Measurements from ENCODE around the gene BDKRB1.

Gene BDKRB1

DNA sequence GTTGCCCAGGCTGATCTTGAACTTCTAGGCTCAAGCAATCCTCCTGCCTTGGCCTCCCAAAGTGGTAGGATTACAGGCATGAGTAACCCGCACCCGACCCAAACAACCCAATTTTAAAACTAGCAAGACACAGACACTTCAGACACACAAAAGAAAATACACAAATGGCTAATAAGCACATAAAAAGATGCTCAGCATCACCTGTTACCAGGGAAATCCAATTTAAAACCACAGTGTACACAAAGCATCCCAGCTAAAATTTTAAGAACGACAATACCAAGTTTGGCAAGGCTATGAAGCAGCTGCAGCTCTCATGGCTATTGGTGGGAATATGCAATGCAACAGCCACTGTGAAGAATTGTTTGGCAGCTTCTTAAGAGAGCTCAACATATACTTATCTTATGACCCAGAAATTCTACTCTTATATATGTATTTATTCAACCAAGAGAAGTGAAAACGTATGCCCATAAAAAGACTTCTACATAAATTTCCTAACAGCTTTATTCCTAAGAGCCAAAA lies 42.0 kb downstream of the BDKRB1 start:
- TF ChIP-seq GATA2 (IDR thresholded peaks at IDR 0.05; ENCODE audit: low read depth, low read length) (no peak), GATA3 (IDR thresholded peaks at IDR 0.05; ENCODE audit: low read depth, low read length) (no peak)

DNA sequence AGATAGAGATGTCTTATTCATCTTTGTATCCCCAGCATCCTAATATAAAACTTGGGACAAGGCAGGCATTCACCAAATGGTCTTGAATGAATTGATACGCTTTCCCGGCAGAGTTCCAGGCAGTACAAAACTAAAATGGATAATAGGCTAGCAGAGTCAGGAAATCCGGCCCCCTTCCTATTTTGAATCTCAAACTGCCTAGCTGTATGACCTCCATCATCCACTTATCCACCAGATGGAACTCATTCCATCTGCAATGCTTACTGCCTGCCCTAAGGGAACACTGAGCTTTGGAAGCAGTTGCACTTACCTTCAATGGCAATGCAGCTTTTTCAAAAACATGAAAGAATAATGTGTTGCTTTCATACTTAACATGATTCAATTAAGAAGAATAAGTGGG lies 43.4 kb downstream of the BDKRB1 start:
- TF ChIP-seq GATA3 (IDR thresholded peaks at IDR 0.05; ENCODE audit: low read depth, low read length) = no peak
- TF ChIP-seq GATA2 (IDR thresholded peaks at IDR 0.05; ENCODE audit: low read depth, low read length) = no peak

- no peak for TF ChIP-seq GATA2 (IDR thresholded peaks at IDR 0.05; ENCODE audit: low read depth, low read length)
- TF ChIP-seq GATA3 (IDR thresholded peaks at IDR 0.05; ENCODE audit: low read depth, low read length) = no peak
These were observed 48.0 kb downstream of the BDKRB1 start for GRCh38 chr14:96303981-96304380.

- TF ChIP-seq GATA2 (IDR thresholded peaks at IDR 0.05; ENCODE audit: low read depth, low read length) (no peak), GATA3 (IDR thresholded peaks at IDR 0.05; ENCODE audit: low read depth, low read length) (no peak)
These were observed 48.9 kb downstream of the BDKRB1 start for GRCh38 chr14:96304956-96305355.

DNA sequence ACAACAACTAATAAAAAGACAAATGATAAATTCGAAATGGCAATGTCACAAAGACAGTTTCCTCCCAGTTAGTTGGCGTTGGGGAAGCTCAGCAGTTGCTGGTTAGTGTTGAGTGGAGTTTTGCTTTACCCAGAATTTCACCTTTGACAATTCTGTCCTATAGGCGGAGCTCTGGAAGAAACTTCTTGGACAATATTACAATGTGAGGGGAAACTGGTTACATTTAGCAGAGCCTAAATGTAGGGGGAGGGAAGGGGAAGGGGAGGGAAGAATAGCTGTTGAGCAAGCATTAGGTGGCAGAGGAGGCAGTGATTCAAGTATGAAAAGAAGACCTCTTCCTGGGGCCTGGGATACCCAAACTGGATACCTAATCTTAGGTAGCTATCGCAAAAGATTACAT lies 51.4 kb downstream of the BDKRB1 start:
- no peak for TF ChIP-seq GATA2 (IDR thresholded peaks at IDR 0.05; ENCODE audit: low read depth, low read length)
- no peak for TF ChIP-seq GATA3 (IDR thresholded peaks at IDR 0.05; ENCODE audit: low read depth, low read length)

DNA sequence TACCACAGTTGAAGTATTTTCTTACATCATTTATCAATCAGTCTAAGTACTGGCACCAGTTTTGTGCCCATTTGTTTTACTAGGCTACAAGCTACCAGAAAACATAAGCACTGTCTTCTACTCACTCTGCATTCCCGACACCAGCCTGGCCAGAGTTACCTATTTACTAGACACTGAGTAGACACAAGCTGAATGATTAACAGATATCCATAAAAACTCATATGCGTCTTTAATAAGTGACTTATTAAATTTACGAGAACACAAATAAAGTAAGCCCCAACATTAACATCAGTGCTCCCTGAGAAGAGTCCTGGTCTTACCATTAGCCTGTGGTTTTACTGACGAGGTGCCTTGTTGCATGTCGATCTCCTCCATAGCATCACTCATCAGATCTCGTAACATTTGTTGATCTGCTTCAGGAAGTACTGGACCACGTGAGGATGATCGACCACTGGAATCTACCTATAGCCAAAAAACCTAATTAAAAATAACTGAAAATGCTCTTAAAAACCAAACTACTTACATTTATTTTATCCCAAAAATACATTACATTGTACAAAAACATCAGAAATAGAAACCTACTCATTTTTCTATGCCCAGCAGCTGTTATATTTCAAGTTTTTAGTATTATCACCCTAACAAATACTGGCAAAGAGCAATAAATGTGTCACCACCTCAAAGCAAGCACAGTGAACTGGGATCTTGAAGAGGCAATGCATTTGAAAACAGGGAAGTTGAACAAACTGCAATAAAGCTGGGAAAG lies 53.3 kb downstream of the BDKRB1 start:
- TF ChIP-seq GATA2 (IDR thresholded peaks at IDR 0.05; ENCODE audit: low read depth, low read length) (no peak), GATA3 (IDR thresholded peaks at IDR 0.05; ENCODE audit: low read depth, low read length) (no peak)

DNA sequence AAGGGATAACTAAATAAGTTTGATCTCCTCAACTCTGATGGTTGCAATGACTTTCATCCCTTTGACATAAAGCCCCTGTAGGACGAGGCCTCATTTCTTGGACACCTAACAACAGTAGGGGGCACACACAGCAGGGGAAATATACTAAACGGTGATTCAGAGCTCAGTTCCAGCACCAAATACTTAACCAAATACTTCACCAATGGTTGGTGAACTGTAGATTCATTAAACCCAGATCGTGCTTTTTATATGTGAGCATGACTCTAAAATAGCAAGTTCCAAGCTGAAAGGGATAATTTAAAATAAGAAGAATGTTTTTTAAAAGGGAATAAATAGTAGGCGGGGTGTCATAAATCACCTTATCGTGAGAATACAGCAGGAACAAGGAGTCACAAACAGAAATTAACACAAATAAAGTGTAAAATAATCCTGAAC lies 53.9 kb downstream of the BDKRB1 start:
- no peak for TF ChIP-seq GATA2 (IDR thresholded peaks at IDR 0.05; ENCODE audit: low read depth, low read length)
- TF ChIP-seq GATA3 (IDR thresholded peaks at IDR 0.05; ENCODE audit: low read depth, low read length) = no peak

DNA sequence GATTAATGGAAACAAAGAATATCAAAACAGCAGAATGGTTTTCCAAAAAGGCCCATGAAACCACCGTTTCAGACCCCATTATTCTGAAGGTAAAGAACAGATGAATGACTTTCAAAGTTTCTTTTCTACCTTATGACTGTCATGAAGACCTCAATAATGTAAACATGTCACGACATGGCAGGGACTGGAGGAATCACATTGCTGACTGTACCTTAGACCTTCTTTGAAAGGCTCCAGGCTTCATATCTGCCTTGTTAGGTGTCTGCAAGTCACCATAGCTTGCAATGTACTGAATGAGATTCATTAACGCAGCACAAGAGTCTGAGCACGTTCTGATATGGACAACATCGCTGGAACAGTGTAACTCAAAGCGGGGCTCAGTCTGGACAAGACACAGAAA lies 54.9 kb downstream of the BDKRB1 start:
- TF ChIP-seq GATA3 (IDR thresholded peaks at IDR 0.05; ENCODE audit: low read depth, low read length) (no peak), GATA2 (IDR thresholded peaks at IDR 0.05; ENCODE audit: low read depth, low read length) (no peak)
